Psoas muscle (tissue), 8 donors: ENCODE results near the gene PANX1. TPM values are rescaled to one million over a fixed set of nuclear protein-coding genes. Genes with fewer than 3 reads are reported as not detected.

ENCODE experiments used
- ATAC-seq, 4 donors: fragments of 200-7000 bp; cut with Tn5 transposase; one replicate each; pipeline ENCODE4 v1.9.1; 2020; ENCODE audit warnings: moderate library complexity in 3 of 4, mild to moderate bottlenecking in 2 of 4
- DNase-seq, 2 donors: peaks; one replicate each; pipeline ENCODE4 v3.0.0-alpha.2; 2020
- H3K27ac ChIP-seq: fragments of 200-600 bp; one replicate; pipeline ENCODE4 v1.8.0; 2022
- H3K27me3 ChIP-seq, 3 donors: fragments of 200-600 bp in 1 of 3; one replicate each; pipeline versions ENCODE4 v1.6.1 to v1.8.0; 2013 to 2022; ENCODE audit warnings: low read length in 2 of 3, mild to moderate bottlenecking in 2 of 3, moderate library complexity in 1 of 3; ENCODE audit not compliant: insufficient read depth in 3 of 3
- H3K36me3 ChIP-seq, 2 donors: fragments of 200-600 bp in 1 of 2; one replicate each; pipeline versions ENCODE4 v1.6.1 to v1.8.0; 2013 to 2022; ENCODE audit warnings: low read depth in 1 of 2, mild to moderate bottlenecking in 1 of 2, moderate library complexity in 1 of 2; ENCODE audit not compliant: insufficient read depth in 1 of 2
- H3K4me1 ChIP-seq: fragments of 200-600 bp; one replicate; pipeline ENCODE4 v1.8.0; 2022
- H3K4me3 ChIP-seq: fragments of 200-600 bp; one replicate; pipeline ENCODE4 v1.8.0; 2022; ENCODE audit warnings: mild to moderate bottlenecking
- H3K9me3 ChIP-seq: fragments of 200-600 bp; one replicate; pipeline ENCODE4 v1.8.0; 2022
- WGBS, 3 donors: extraction: QIAGEN DNeasy Blood & Tissue Kit; methylation state at CpG; one replicate each; pipeline versions ENCODE4 v1.1.6 to v1.1.7; 2013; 5-methylcytosine and 5-hydroxymethylcytosine counted together
- intact Hi-C, 2 donors: fragments of 100-400 bp; cut with DNase I; formaldehyde crosslinking; loops; one replicate each; pipeline versions ENCODE4 v1.11.0 to v1.14.2; 2022
- polyA plus RNA-seq, 3 donors: library from polyadenylated mRNA; stranded (reverse); fragments of 200-250 nt; gene quantifications; one replicate each; pipeline ENCODE4 v1.2.3, GENCODE V29; 2013
- total RNA-seq, 4 donors: library from RNA; stranded (reverse); fragmentation: NEBNext Ultra II Directional in 2 of 4; extraction: Animal tissue kit (Norgen Biotek cat#: 25700) in 2 of 4; gene quantifications; one replicate each; pipeline versions ENCODE4 v1.2.1 to v1.2.4, GENCODE V29; 2021 to 2023
- TF ChIP-seq, protein P1 (sequence below): fragments of 200-600 bp; IDR thresholded peaks from one replicate; pipeline ENCODE4 v1.8.0; 2022; ENCODE audit warnings: antibody characterized with exemption
- donor health status: healthy with polysubstance abuse.
- donor health status: DM: no; HTN: no; CAD: no; lungs with moderate emphysema.
- donor health status: Bipolar disorder and iron deficiency.
- donor health status: healthy.
- donor health status: DM: yes; HTN: yes; CAD: no.
- donor health status: DM: no; HTN: no; CAD: no.
- donor health status: DM: no; HTN: no; CAD: no.
- donor health status: DM: yes; HTN: yes; CAD: no.

PANX1 gene
- total and polyA plus RNA-seq, 7 donors = 9.2 to 87.2 (median 33.5) TPM

DNA sequence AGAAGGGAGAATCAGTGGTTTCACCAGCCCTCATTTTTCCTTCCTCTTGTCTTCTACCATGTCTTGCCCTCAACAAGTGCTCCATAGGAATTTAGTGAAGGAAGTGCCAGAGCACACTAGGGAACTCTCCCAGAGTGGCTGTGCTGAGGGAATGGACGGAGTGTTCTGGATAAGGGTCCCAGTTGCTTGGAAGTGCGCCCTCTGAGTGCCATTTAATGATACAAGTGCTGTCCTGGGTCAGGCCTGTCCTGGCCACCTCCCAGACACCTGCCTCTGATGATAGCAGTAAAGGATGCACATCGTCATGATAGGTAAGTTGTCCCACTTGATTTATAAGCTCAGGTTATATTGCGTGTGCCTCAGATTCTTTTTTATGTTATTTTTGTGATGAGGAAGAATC lies 5.1 kb downstream of the PANX1 start:
- WGBS, 3 donors = 57 to 84% (median 82%) methylated on average over 4 of the region's 4 CpGs
- H3K9me3 ChIP-seq = no peaks in the 10 kb centered on the region
- H3K27me3 ChIP-seq = peaks cover 0 to 8% (median 0%) of the 10 kb centered on the region in 3 donors
- ATAC-seq = peak in 1 of 4 donors; percentile 42
- H3K4me3 ChIP-seq = no peak overlapping the region
- H3K4me1 ChIP-seq = peaks cover 11% of the 10 kb centered on the region
- peak overlapping the region; percentile 23 for H3K27ac ChIP-seq
- TF ChIP-seq, protein P1, sequence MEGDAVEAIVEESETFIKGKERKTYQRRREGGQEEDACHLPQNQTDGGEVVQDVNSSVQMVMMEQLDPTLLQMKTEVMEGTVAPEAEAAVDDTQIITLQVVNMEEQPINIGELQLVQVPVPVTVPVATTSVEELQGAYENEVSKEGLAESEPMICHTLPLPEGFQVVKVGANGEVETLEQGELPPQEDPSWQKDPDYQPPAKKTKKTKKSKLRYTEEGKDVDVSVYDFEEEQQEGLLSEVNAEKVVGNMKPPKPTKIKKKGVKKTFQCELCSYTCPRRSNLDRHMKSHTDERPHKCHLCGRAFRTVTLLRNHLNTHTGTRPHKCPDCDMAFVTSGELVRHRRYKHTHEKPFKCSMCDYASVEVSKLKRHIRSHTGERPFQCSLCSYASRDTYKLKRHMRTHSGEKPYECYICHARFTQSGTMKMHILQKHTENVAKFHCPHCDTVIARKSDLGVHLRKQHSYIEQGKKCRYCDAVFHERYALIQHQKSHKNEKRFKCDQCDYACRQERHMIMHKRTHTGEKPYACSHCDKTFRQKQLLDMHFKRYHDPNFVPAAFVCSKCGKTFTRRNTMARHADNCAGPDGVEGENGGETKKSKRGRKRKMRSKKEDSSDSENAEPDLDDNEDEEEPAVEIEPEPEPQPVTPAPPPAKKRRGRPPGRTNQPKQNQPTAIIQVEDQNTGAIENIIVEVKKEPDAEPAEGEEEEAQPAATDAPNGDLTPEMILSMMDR = no peak
- no peak for DNase-seq
- no peaks in the 10 kb centered on the region for H3K36me3 ChIP-seq
- intact Hi-C loops = no loop called here

DNA sequence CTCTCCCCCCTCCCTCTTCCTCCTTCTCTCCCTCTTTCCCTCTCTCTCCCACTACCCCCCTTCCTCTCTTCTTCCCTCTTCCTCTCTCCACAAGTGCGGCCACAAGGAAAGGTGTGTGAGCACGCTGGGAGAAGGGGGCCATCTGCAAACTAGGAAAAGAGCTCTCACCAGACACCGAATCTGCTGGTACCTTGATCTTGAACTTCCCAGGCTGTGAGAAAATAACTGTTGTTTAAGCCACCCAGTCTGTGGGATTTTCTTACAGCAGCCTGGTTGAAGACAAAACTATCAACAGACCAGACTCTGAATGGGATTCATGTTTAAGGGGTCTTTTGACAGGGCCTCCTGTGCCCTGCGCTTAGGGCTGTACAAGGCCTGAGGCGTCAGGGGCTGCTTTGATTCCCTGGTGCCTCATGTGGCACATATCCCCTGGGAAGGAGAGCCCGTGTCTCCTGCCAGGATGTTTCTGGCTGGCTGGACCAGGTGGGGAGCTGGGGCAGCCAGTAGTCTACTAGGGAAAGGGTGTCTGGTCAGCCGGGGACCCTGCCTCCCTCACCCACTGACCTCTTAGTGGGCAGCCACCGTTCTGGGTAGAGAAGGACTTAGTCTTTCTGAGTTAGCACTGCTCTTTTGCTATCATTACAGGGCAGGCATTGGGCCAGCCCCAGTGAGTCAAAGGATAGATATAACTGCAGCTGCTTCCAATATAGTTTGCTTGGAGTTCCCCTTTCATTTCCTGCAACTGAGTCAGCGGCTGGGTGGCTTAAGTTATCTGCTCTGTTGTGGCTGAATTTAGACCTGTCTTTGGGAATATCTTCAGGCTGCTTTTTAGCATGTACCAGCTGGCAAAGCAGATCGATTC lies 6.2 kb downstream of the PANX1 start:
- Histone ChIP-seq H3K9me3 (no peaks in the 10 kb centered on the region), H3K36me3 (no peaks in the 10 kb centered on the region), H3K27ac (peak overlapping the region; percentile 83), H3K27me3 (no peaks in the 10 kb centered on the region), H3K4me3 (peak overlapping the region; percentile 7), H3K4me1 (peaks cover 11% of the 10 kb centered on the region)
- DNase-seq = peak; percentile 82 to 86
- ATAC-seq = peak; percentile 77 to 88 (median 88)
- WGBS, 3 donors = 32 to 40% (median 33%) methylated on average over 10 of the region's 10 CpGs
- TF ChIP-seq, protein P1 = no peak
- intact Hi-C loops = no loop called here

GRCh38 chr11:94139416-94139815 lies 10.8 kb downstream of the PANX1 start:
- WGBS, 3 donors = 69 to 82% (median 80%) methylated on average over 4 of the region's 4 CpGs
- ATAC-seq (no peak), DNase-seq (no peak)
- Histone ChIP-seq H3K4me1 (peaks cover 5% of the 10 kb centered on the region), H3K36me3 (no peaks in the 10 kb centered on the region), H3K4me3 (no peak overlapping the region), H3K9me3 (no peaks in the 10 kb centered on the region), H3K27me3 (no peaks in the 10 kb centered on the region), H3K27ac (no peak overlapping the region)
- TF ChIP-seq, protein P1 = no peak
- intact Hi-C loops = no loop called here

DNA sequence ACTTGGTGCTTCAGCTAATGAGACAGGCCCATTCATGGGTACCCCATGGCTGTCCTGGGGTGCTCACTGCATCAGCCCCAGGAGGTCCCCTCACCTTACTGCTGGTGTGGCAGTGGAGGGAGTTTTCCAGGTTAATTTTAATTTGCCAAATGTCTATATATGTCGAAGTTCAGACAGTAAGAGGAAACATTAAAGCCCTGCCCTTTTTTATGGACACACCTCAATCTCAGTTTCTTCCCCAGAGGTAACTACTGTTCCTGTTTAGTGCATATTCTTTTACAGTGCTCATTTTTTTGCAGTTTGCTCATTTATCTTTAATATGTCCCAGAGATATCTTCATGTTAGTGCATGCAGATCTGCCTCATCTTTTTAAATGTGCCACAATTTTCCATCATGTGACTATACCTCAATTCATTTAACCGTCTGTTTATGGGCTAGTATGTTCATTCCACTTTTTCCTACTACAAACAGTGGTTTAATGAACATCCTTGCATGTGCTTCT lies 11.6 kb downstream of the PANX1 start:
- H3K4me1 ChIP-seq = no peaks in the 10 kb centered on the region
- intact Hi-C loops = no loop called here
- no peaks in the 10 kb centered on the region for H3K27me3 ChIP-seq
- no peaks in the 10 kb centered on the region for H3K9me3 ChIP-seq
- no peak overlapping the region for H3K27ac ChIP-seq
- H3K36me3 ChIP-seq = no peaks in the 10 kb centered on the region
- ATAC-seq (no peak), DNase-seq (no peak)
- no peak overlapping the region for H3K4me3 ChIP-seq
- TF ChIP-seq, protein P1 = no peak
- WGBS, 3 donors = 75 to 86% (median 81%) methylated on average over 2 of the region's 2 CpGs
